HepG2 (cell line): ENCODE data around the gene NRBP1. TPM values are rescaled to one million over a fixed set of nuclear protein-coding genes. Genes with fewer than 3 reads are reported as not detected.

ENCODE experiments used
- BATF2 ChIP-seq: sonication (generic); formaldehyde crosslinking; IDR thresholded peaks from 2 replicates; pipeline ENCODE4 v1.8.0; 2022; ENCODE audit warnings: mild to moderate bottlenecking, missing genetic modification reagents, moderate library complexity
- CENPX ChIP-seq: sonication (generic); formaldehyde crosslinking; IDR thresholded peaks from 2 replicates; pipeline ENCODE4 v1.9.0; 2021; ENCODE audit warnings: mild to moderate bottlenecking, missing genetic modification reagents, moderate library complexity
- GTF3A ChIP-seq: sonication (generic); formaldehyde crosslinking; conservative IDR thresholded peaks from 2 replicates; pipeline ENCODE4 v1.4.0; 2020; ENCODE audit warnings: mild to moderate bottlenecking, missing genetic modification reagents
- HNF4A ChIP-seq: sonication (generic); formaldehyde crosslinking; IDR thresholded peaks from 2 replicates; pipeline ENCODE4 v1.4.0; 2020; ENCODE audit warnings: missing genetic modification reagents
- KDM6A ChIP-seq: IDR thresholded peaks from 2 replicates; pipeline ENCODE4 v1.6.1; 2016; ENCODE audit warnings: low read depth
- KLF9 ChIP-seq: IDR thresholded peaks from 2 replicates; pipeline ENCODE4 v1.6.1; 2016; ENCODE audit warnings: low read depth
- MBD4 ChIP-seq: IDR thresholded peaks from 2 replicates; pipeline ENCODE4 v1.6.1; 2012; ENCODE audit warnings: low read length, inconsistent platforms, borderline replicate concordance
- NAIF1 ChIP-seq: sonication (generic); formaldehyde crosslinking; IDR thresholded peaks from 2 replicates; pipeline ENCODE4 v1.5.0; 2020; ENCODE audit warnings: mild to moderate bottlenecking, missing genetic modification reagents, borderline replicate concordance
- NCOA1 ChIP-seq: sonication (generic); formaldehyde crosslinking; IDR thresholded peaks from 2 replicates; pipeline ENCODE4 v1.9.0; 2021; ENCODE audit warnings: missing genetic modification reagents
- PAWR ChIP-seq: sonication (generic); formaldehyde crosslinking; IDR thresholded peaks from 2 replicates; pipeline ENCODE4 v1.4.0; 2020; ENCODE audit warnings: missing genetic modification reagents, mild to moderate bottlenecking, borderline replicate concordance
- RFXANK ChIP-seq: IDR thresholded peaks from 2 replicates; pipeline ENCODE4 v1.6.1; 2016
- SNAPC4 ChIP-seq: sonication (generic); formaldehyde crosslinking; IDR thresholded peaks from 2 replicates; pipeline ENCODE4 v1.4.0; 2020; ENCODE audit warnings: mild to moderate bottlenecking, missing genetic modification reagents
- SRY ChIP-seq: sonication (generic); formaldehyde crosslinking; IDR thresholded peaks from 2 replicates; pipeline ENCODE4 v1.8.0; 2022; ENCODE audit warnings: mild to moderate bottlenecking, missing genetic modification reagents
- THAP8 ChIP-seq: sonication (generic); formaldehyde crosslinking; IDR thresholded peaks from 2 replicates; pipeline ENCODE4 v1.5.1; 2020; ENCODE audit warnings: missing genetic modification reagents, mild to moderate bottlenecking, borderline replicate concordance
- U2AF1 ChIP-seq: fragments of 200-400 bp; formaldehyde crosslinking; optimal IDR thresholded peaks from 2 replicates; pipeline ENCODE3; 2017; ENCODE audit warnings: mild to moderate bottlenecking, low read depth, low read length
- ZNF691 ChIP-seq: sonication (generic); formaldehyde crosslinking; IDR thresholded peaks from 2 replicates; pipeline ENCODE4 v1.4.0; 2020; ENCODE audit warnings: missing genetic modification reagents, low read depth, mild to moderate bottlenecking, borderline replicate concordance
- ZXDC ChIP-seq: sonication (generic); formaldehyde crosslinking; IDR thresholded peaks from 2 replicates; pipeline ENCODE4 v1.5.0; 2020; ENCODE audit warnings: mild to moderate bottlenecking, missing genetic modification reagents
- polyA plus RNA-seq, 8 experiments: library from polyadenylated mRNA; depleted of rRNA in 3 of 8; stranded (reverse) in 7 of 8; unstranded in 1 of 8; fragments of >200 nt; fragmentation: Illumina TruSeq in 4 of 8; extraction: Trizol in 4 of 8; gene quantifications; 2 replicates each; pipeline versions ENCODE4 v1.2.1 to v1.2.3, GENCODE V29; 2011 to 2016; ENCODE audit warnings: low read depth in 4 of 8, missing spikeins in 1 of 8, mixed read lengths in 1 of 8; ENCODE audit not compliant: insufficient read depth in 1 of 8
- total RNA-seq, 5 experiments: library from RNA; depleted of rRNA; stranded (reverse); fragments of >200 nt; fragmentation: Illumina TruSeq; extraction: Trizol; gene quantifications; 2 replicates each; pipeline ENCODE4 v1.2.3, GENCODE V29; 2016; ENCODE audit warnings: low read depth in 1 of 5
- TF ChIP-seq, protein P1 (sequence below): sonication (generic); formaldehyde crosslinking; IDR thresholded peaks from 2 replicates; pipeline ENCODE4 v1.9.0; 2021; ENCODE audit warnings: missing genetic modification reagents, mild to moderate bottlenecking, borderline replicate concordance

Gene NRBP1
- total and polyA plus RNA-seq, 2 of the 13 experiments (the other 11 are each of a cell fraction or from before 2014, with no cell fraction given): 165 to 240 TPM

DNA sequence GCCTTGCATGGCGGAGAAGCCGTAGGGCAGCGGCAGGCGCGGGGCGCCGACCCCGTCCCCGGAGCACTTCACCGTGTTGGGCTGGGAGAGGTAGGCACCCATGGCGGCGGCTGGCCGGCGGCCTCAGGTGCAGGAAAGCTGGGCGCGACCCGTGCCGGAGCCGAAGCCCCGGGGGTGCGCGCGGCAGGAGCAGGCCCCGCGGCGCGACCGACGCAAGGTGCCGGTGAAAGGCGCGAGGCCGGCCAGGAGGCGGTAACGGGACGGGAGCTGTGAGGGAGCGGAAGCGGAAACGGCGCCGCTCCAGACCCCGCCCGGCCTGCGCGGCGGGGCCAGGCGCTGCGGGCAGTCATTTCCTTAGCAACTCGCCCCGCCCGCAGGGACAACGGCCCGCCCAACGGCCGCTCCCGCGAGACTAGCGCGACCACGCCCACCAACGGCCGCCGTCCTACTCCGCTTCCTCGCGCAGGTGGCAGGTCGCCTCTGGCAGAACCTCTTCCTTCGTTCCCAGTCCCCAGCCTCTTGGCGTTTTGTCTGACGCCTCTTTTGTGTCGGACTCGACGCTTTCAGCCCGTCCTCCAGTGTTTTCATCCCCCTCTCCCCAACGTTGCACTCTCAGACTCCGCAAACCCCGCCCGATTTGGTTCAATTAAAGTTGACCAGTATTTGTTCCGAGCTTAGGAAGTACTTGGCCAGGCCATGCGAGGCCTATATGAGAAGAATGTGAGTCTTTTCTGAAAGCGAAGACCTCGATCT, 18.9 kb upstream of the NRBP1 start, which contains the start of gene PPM1G (continued):
- TF ChIP-seq ZNF691 (CRISPR knock-in tag) (peak; percentile 87; the same call in 1 of the 2 replicates), HNF4A (CRISPR knock-in tag) (peak; percentile 19; the same call in 1 of the 2 replicates), NAIF1 (CRISPR knock-in tag) (peak; percentile 60), ZXDC (peak; percentile 89; the same call in 1 of the 2 replicates), CENPX (CRISPR knock-in tag) (no peak), PAWR (CRISPR knock-in tag) (no peak), THAP8 (no peak), KDM6A (CRISPR knock-in tag) (peak; percentile 38; the same call in 1 of the 2 replicates), SRY (peak; percentile 83; the same call in 1 of the 2 replicates), U2AF1 (peak; percentile 37), NCOA1 (CRISPR knock-in tag) (peak; percentile 83; the same call in 1 of the 2 replicates), BATF2 (CRISPR knock-in tag) (peak; percentile 88; the same call in 1 of the 2 replicates), RFXANK (CRISPR knock-in tag) (peak; percentile 76; the same call in 1 of the 2 replicates), GTF3A (CRISPR knock-in tag) (no peak), KLF9 (CRISPR knock-in tag) (peak; percentile 99), MBD4 (no peak), SNAPC4 (CRISPR knock-in tag) (peak; percentile 81; the same call in 1 of the 2 replicates)
- TF ChIP-seq, protein P1, sequence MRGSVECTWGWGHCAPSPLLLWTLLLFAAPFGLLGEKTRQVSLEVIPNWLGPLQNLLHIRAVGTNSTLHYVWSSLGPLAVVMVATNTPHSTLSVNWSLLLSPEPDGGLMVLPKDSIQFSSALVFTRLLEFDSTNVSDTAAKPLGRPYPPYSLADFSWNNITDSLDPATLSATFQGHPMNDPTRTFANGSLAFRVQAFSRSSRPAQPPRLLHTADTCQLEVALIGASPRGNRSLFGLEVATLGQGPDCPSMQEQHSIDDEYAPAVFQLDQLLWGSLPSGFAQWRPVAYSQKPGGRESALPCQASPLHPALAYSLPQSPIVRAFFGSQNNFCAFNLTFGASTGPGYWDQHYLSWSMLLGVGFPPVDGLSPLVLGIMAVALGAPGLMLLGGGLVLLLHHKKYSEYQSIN (CRISPR knock-in tag): no peak
